Hypothalamus (tissue), 51 donors: ENCODE results near the gene ABCA13.

Experiments
- DNase-seq, 51 donors: peaks; one replicate each; lab custom pipeline; 2025; lab: John Stamatoyannopoulos, UW

The ABCA13 gene

GRCh38 chr7:48363174-48363573 lies 191.9 kb downstream of the ABCA13 start:
- DNase-seq = no peak

- no peak for DNase-seq
These were observed 193.8 kb downstream of the ABCA13 start for GRCh38 chr7:48365010-48365409.

GRCh38 chr7:48366096-48366495 lies 194.8 kb downstream of the ABCA13 start:
- DNase-seq = no peak

GRCh38 chr7:48376263-48376662 lies 205.0 kb downstream of the ABCA13 start:
- no peak for DNase-seq

GRCh38 chr7:48380921-48381320 lies 209.7 kb downstream of the ABCA13 start:
- DNase-seq = no peak

- DNase-seq = no peak
These were observed 210.3 kb downstream of the ABCA13 start for GRCh38 chr7:48381571-48381970.

- DNase-seq = no peak
These were observed 213.0 kb downstream of the ABCA13 start for GRCh38 chr7:48384180-48384752.

- no peak for DNase-seq
These were observed 216.7 kb downstream of the ABCA13 start for GRCh38 chr7:48387932-48388331.

- DNase-seq = no peak
These were observed 217.7 kb downstream of the ABCA13 start for GRCh38 chr7:48388911-48389310.

GRCh38 chr7:48389977-48390376 lies 218.7 kb downstream of the ABCA13 start:
- peak in 1 of 51 donors; percentile 22 for DNase-seq

GRCh38 chr7:48390388-48391327 lies 219.4 kb downstream of the ABCA13 start:
- DNase-seq = no peak

GRCh38 chr7:48398191-48398590 lies 226.9 kb downstream of the ABCA13 start:
- DNase-seq = peak in 1 of 51 donors; percentile 20

- DNase-seq = no peak
These were observed 231.5 kb downstream of the ABCA13 start for GRCh38 chr7:48402721-48403120.

GRCh38 chr7:48408731-48409130 lies 237.5 kb downstream of the ABCA13 start:
- DNase-seq = no peak

- no peak for DNase-seq
These were observed 240.4 kb downstream of the ABCA13 start for GRCh38 chr7:48411619-48412018.

- no peak for DNase-seq
These were observed 242.9 kb downstream of the ABCA13 start for GRCh38 chr7:48414011-48414732.

GRCh38 chr7:48416327-48416908 lies 245.2 kb downstream of the ABCA13 start:
- no peak for DNase-seq

- no peak for DNase-seq
These were observed 248.1 kb downstream of the ABCA13 start for GRCh38 chr7:48419401-48419800.

GRCh38 chr7:48420206-48420605 lies 248.9 kb downstream of the ABCA13 start:
- no peak for DNase-seq

- no peak for DNase-seq
These were observed 250.1 kb downstream of the ABCA13 start for GRCh38 chr7:48421357-48421756.

- DNase-seq = no peak
These were observed 253.5 kb downstream of the ABCA13 start for GRCh38 chr7:48424731-48425130.
